Lung (tissue), 15 donors: ENCODE measurements around the gene TP53TG3F. TPM values are rescaled to one million over a fixed set of nuclear protein-coding genes. Genes with fewer than 3 reads are reported as not detected.
"Not testable (repeated sequence)": the region's sequence is repeated elsewhere in the genome, so short reads cannot be mapped to it uniquely, and the experiment has no call there.

Source experiments
- ATAC-seq: fragments of 200-7000 bp; cut with Tn5 transposase; one replicate; pipeline ENCODE4 v1.9.1; 2020; ENCODE audit warnings: moderate number of reproducible peaks; ENCODE audit not compliant: insufficient read depth, low FRiP score
- DNase-seq, 3 donors: peaks; one replicate each; pipeline ENCODE4 v3.0.0-alpha.2; 2013 to 2017
- H3K27ac ChIP-seq, 2 donors: one replicate each; pipeline ENCODE4 v1.5.1; 2013; ENCODE audit warnings: mild to moderate bottlenecking in 2 of 2, moderate library complexity in 2 of 2, control low read depth in 1 of 2, inconsistent platforms in 1 of 2, low read depth in 1 of 2, low read length in 1 of 2
- H3K27me3 ChIP-seq, 3 donors: one replicate each; pipeline ENCODE4 v1.5.1; 2013; ENCODE audit warnings: low read length in 2 of 3; ENCODE audit not compliant: control insufficient read depth in 3 of 3, insufficient read depth in 3 of 3
- H3K36me3 ChIP-seq, 4 donors: one replicate each; pipeline ENCODE4 v1.5.1; 2013; ENCODE audit warnings: low read length in 4 of 4, mild to moderate bottlenecking in 1 of 4, moderate library complexity in 1 of 4; ENCODE audit not compliant: control insufficient read depth in 4 of 4, insufficient read depth in 4 of 4
- H3K4me1 ChIP-seq, 5 donors: one replicate each; pipeline ENCODE4 v1.5.1; 2013; ENCODE audit warnings: low read length in 5 of 5, mild to moderate bottlenecking in 2 of 5, moderate library complexity in 1 of 5; ENCODE audit not compliant: control insufficient read depth in 5 of 5, insufficient read depth in 5 of 5
- H3K4me3 ChIP-seq: one replicate; pipeline ENCODE4 v1.5.1; 2013; ENCODE audit warnings: mild to moderate bottlenecking, control low read depth, moderate library complexity
- H3K9ac ChIP-seq, 2 donors: one replicate each; pipeline ENCODE4 v1.5.1; 2013; ENCODE audit warnings: low read length in 2 of 2, control low read depth in 1 of 2; ENCODE audit not compliant: insufficient read depth in 1 of 2
- H3K9me3 ChIP-seq, 4 donors: one replicate each; pipeline ENCODE4 v1.5.1; 2013; ENCODE audit warnings: low read length in 3 of 4, mild to moderate bottlenecking in 1 of 4, moderate library complexity in 1 of 4; ENCODE audit not compliant: control insufficient read depth in 4 of 4, insufficient read depth in 3 of 4
- WGBS, 2 donors: extraction: QIAGEN DNeasy Blood & Tissue Kit; methylation state at CpG; one replicate each; pipeline ENCODE4 v1.1.7; 2013; 5-methylcytosine and 5-hydroxymethylcytosine counted together
- long read RNA-seq, 5 donors: transcript quantifications; one replicate each; lab custom pipeline, GENCODE V29; 2026
- polyA plus RNA-seq, 2 donors: library from polyadenylated mRNA; stranded (reverse); fragments of 200-250 nt; gene quantifications; one replicate each; pipeline ENCODE4 v1.2.1, GENCODE V29; 2013
- small RNA-seq: library from RNA; depleted of rRNA; stranded (forward); fragments of <200 nt; gene quantifications from one replicate; pipeline ENCODE3, GENCODE V24; 2014; ENCODE audit warnings: low replicate concordance
- total RNA-seq, 2 donors: library from RNA; depleted of rRNA in 1 of 2; stranded (reverse); fragments of >200 nt in 1 of 2; gene quantifications; one replicate each; pipeline ENCODE4 v1.2.1, GENCODE V29; 2014 to 2021
- donor health status: Bipolar disorder and iron deficiency.
- donor health status: healthy.
- donor health status: DM: yes; HTN: yes; CAD: no.

The TP53TG3F gene, protein sequence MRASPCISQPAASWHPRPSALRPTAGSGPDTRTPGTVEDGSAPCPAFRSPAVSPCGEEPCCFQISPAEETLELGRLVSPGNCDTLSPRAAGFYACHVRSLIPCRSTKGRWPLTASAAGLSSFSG
- total RNA-seq (not detected), polyA plus RNA-seq (under 1 TPM in 1 of 2 donors, not detected in 1; 0.06 TPM)
- long read RNA-seq, donor 1: 0 reads
- long read RNA-seq, donor 2: 0 reads
- long read RNA-seq, donor 3: 0 reads
- long read RNA-seq, donor 4: 0 reads
- long read RNA-seq, donor 5: 0 reads

DNA sequence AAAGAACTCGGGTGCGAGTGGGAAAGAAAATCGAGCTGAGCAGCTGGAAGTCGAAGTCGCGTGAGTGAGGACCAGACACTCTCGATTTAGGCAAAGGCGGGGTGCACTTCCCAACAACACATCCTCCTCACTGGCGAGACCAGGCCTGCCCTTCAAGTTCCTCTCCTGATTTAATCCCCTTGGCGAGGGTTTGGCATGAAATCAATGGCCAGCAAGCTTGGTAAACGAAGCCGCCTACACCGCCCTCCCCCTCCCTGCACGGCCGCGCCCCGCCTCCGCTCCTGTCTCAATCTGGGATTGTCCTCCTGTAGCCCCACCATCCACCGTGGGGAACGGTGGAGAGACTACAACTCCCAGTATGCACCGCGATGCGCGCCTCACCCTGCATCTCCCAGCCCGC lies at the start of gene TP53TG3F:
Gene TP53TG3F, plus strand, starts transcription at position 301 of the 400 bp plus-strand sequence. Its CDS starts 68 bp downstream, at position 369.
- not testable (repeated sequence) for H3K27ac ChIP-seq, H3K36me3 ChIP-seq, H3K27me3 ChIP-seq, DNase-seq, H3K9me3 ChIP-seq, H3K9ac ChIP-seq, ATAC-seq, H3K4me1 ChIP-seq, H3K4me3 ChIP-seq
- no CpG with 5 or more reads among the region's 25 CpGs for WGBS, 2 donors

DNA sequence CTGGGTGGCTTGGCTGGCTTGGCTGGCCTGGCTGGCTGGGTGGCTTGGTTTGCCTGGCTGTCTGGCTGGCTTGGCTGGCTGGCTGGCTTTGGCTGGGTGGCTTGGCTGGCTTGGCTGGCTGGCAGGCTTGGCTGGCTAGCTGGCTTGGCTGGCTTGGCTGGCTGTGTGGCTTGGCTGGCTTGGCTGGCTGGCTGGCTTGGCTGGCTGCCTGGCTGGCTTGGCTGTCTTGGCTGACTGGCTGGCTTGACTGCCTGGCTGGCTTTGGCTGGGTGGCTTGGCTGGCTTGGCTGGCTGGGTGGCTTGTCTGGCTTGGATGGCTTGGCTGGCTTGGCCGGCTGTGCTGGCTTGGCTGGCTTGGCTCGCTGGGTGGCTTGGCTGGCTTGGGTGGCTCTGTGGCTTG lies 32.2 kb downstream of the TP53TG3F start:
- ATAC-seq, H3K4me1 ChIP-seq, DNase-seq, H3K4me3 ChIP-seq, H3K27me3 ChIP-seq, H3K9ac ChIP-seq, H3K9me3 ChIP-seq, H3K27ac ChIP-seq, H3K36me3 ChIP-seq: not testable (repeated sequence)
- no CpG with 5 or more reads among the region's 2 CpGs for WGBS, 2 donors

DNA sequence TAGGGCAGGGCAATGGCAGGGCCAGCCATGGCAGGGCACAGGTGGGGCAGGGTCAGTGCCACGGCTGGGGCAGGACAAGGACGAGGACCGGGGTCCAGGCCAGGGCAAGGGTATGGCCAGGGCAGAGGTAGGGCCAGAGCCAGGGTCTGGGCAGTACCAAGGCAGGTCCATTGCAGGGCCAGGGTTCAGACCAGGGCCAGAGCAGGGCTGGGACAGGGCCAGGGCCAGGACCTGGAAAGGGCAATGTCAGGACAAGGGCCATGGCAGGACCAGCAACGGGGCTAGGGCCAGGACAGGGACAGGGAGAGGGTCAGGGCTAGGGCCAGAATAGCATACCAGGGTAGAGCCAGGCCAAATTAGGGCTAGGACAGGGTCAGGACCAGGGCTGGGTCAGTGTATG lies 47.8 kb downstream of the TP53TG3F start:
- H3K9ac ChIP-seq, H3K4me3 ChIP-seq, DNase-seq, H3K27ac ChIP-seq, ATAC-seq, H3K9me3 ChIP-seq, H3K4me1 ChIP-seq, H3K27me3 ChIP-seq, H3K36me3 ChIP-seq: not testable (repeated sequence)
- 85% methylated on average over 3 of the region's 4 CpGs; no CpG with 5 or more reads in 1 of the 2 donors for WGBS, 2 donors

DNA sequence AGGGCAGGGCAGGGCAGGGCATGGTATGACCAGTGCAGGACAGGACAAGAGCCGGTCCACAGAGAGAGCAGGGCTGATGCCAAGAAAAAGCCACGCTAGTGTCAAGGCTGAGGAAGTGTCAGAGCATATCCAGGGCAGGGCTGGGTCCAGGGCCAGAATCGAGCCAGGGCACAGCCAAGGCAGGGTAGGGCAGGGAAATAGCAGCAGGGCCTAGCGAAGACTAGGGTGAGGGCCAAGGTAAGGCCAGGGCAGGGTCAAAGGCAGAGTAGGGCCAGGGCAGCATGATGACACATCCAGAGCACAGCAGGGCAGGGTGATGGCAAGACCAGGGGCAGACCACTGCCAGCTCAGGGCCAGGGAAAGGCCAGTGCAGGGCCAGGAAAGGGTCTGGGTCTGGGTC lies 49.7 kb downstream of the TP53TG3F start:
- H3K27me3 ChIP-seq, H3K9me3 ChIP-seq, H3K4me1 ChIP-seq, H3K4me3 ChIP-seq, DNase-seq, H3K36me3 ChIP-seq, H3K9ac ChIP-seq, ATAC-seq, H3K27ac ChIP-seq: not testable (repeated sequence)
- WGBS, 2 donors: 86% methylated on average over 1 of the region's 4 CpGs; no CpG with 5 or more reads in 1 of the 2 donors

DNA sequence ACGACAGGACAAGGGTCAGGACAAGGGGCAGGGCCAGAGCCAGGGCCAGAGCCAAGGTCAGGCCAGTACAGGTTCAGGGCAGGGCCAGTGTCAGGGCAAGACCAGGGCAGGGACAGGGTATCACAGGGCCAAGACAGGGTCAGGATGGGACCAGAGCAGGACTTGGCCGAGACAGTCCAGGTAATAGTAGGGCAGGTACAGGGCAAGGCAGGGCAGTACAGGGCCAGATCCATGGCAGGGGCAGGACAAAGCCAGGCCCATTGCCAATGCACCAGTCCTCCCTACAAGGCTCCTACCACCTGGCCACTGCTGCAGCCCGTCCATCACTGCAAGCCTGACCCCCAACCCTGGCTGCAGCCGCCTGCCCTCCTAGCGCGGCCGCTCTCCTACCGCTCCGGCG lies 50.5 kb downstream of the TP53TG3F start:
- not testable (repeated sequence) for DNase-seq, H3K4me1 ChIP-seq, H3K4me3 ChIP-seq, H3K27me3 ChIP-seq, H3K27ac ChIP-seq, H3K9ac ChIP-seq, ATAC-seq, H3K9me3 ChIP-seq, H3K36me3 ChIP-seq
- WGBS, 2 donors: 85 to 88% methylated on average over 1 to 2 of the region's 10 CpGs

Small RNA genes lying within 50 kb of the gene (small RNA-seq; reads per million reads assigned to genes)
- gene AC136944.5 (not detected), gene AC136944.6 (not detected)

Other genes starting within 250 kb of the TP53TG3F start
- gene TP53TG3E, start 155.3 kb upstream of the TP53TG3F start, total RNA-seq: not detected
- not detected for gene TP53TG3E, start 155.3 kb upstream of the TP53TG3F start, polyA plus RNA-seq
- not detected for gene TP53TG3B, start 98.8 kb upstream of the TP53TG3F start, total RNA-seq
- gene TP53TG3B, start 98.8 kb upstream of the TP53TG3F start, polyA plus RNA-seq: not detected